H9 (cell line): Measurements from ENCODE around the gene MTCL1. TPM values are rescaled to one million over a fixed set of nuclear protein-coding genes. Genes with fewer than 3 reads are reported as not detected.

ENCODE experiments used
- DNase-seq: peaks from one replicate; pipeline ENCODE4 v3.0.0-alpha.2; 2017
- H2AFZ ChIP-seq: one replicate; pipeline ENCODE4 v1.6.1; 2013; ENCODE audit warnings: mild to moderate bottlenecking, low read length, control low read depth, moderate library complexity
- H2AK5ac ChIP-seq: 2 replicates; pipeline ENCODE4 v1.6.1; 2013; ENCODE audit warnings: low read length, control low read depth, mixed read lengths; ENCODE audit not compliant: insufficient read length
- H2BK120ac ChIP-seq: one replicate; pipeline ENCODE4 v1.6.1; 2013; ENCODE audit warnings: low read depth, mild to moderate bottlenecking, low read length, control low read depth, inconsistent platforms; ENCODE audit not compliant: poor library complexity, severe bottlenecking
- H2BK12ac ChIP-seq: 2 replicates; pipeline ENCODE4 v1.6.1; 2013; ENCODE audit warnings: low read length, control low read depth, mixed read lengths, low read depth; ENCODE audit not compliant: insufficient read length
- H2BK15ac ChIP-seq: 2 replicates; pipeline ENCODE4 v1.6.1; 2013; ENCODE audit warnings: low read depth, low read length, control low read depth
- H2BK20ac ChIP-seq: one replicate; pipeline ENCODE4 v1.6.1; 2013; ENCODE audit warnings: low read depth, mild to moderate bottlenecking, low read length, control low read depth, inconsistent platforms; ENCODE audit not compliant: poor library complexity, severe bottlenecking
- H2BK5ac ChIP-seq: 2 replicates; pipeline ENCODE4 v1.6.1; 2013; ENCODE audit warnings: low read length, control low read depth, mixed read lengths; ENCODE audit not compliant: insufficient read length
- H3K14ac ChIP-seq: 2 replicates; pipeline ENCODE4 v1.6.1; 2013; ENCODE audit warnings: low read length, control low read depth; ENCODE audit not compliant: insufficient read depth
- H3K18ac ChIP-seq: 2 replicates; pipeline ENCODE4 v1.6.1; 2013; ENCODE audit warnings: low read depth, mild to moderate bottlenecking, mixed read lengths, low read length, control low read depth; ENCODE audit not compliant: insufficient read length
- H3K23ac ChIP-seq: 2 replicates; pipeline ENCODE4 v1.6.1; 2013; ENCODE audit warnings: low read length, control low read depth, mixed read lengths, low read depth; ENCODE audit not compliant: insufficient read length
- H3K23me2 ChIP-seq: 2 replicates; pipeline ENCODE4 v1.6.1; 2013; ENCODE audit warnings: low read depth, mild to moderate bottlenecking, mixed read lengths, low read length, control low read depth; ENCODE audit not compliant: insufficient read length, poor library complexity, severe bottlenecking
- H3K27ac ChIP-seq: 2 replicates; pipeline ENCODE4 v1.5.1; 2013; ENCODE audit warnings: low read length, control low read depth, mixed read lengths, low read depth; ENCODE audit not compliant: insufficient read length
- H3K27me3 ChIP-seq: 2 replicates; pipeline ENCODE4 v1.6.1; 2013; ENCODE audit warnings: low read length, control low read depth, inconsistent platforms; ENCODE audit not compliant: insufficient read depth
- H3K4ac ChIP-seq: 2 replicates; pipeline ENCODE4 v1.6.1; 2013; ENCODE audit warnings: low read depth, mild to moderate bottlenecking, control low read depth, inconsistent platforms, low read length, moderate library complexity
- H3K4me1 ChIP-seq: 2 replicates; pipeline ENCODE4 v1.6.1; 2013; ENCODE audit warnings: low read length, control low read depth, inconsistent platforms; ENCODE audit not compliant: insufficient read depth
- H3K4me2 ChIP-seq: 2 replicates; pipeline ENCODE4 v1.6.1; 2013; ENCODE audit warnings: low read length, control low read depth, mixed read lengths; ENCODE audit not compliant: insufficient read length, insufficient read depth
- H3K56ac ChIP-seq: 2 replicates; pipeline ENCODE4 v1.6.1; 2013; ENCODE audit warnings: low read depth, mild to moderate bottlenecking, mixed read lengths, low read length, control low read depth; ENCODE audit not compliant: insufficient read length
- H3K79me1 ChIP-seq: 2 replicates; pipeline ENCODE4 v1.6.1; 2013; ENCODE audit warnings: low read depth, mild to moderate bottlenecking, moderate library complexity, low read length, control low read depth, inconsistent platforms; ENCODE audit not compliant: insufficient read depth, poor library complexity, severe bottlenecking
- H3K79me2 ChIP-seq: 2 replicates; pipeline ENCODE4 v1.6.1; 2013; ENCODE audit warnings: low read length, control low read depth, inconsistent platforms; ENCODE audit not compliant: insufficient read depth
- H3K9ac ChIP-seq: 2 replicates; pipeline ENCODE4 v1.6.1; 2013; ENCODE audit warnings: low read length, control low read depth, mixed read lengths; ENCODE audit not compliant: insufficient read length; ENCODE audit errors: extremely low read depth
- H3K9me3 ChIP-seq: one replicate; pipeline ENCODE4 v1.6.1; 2013; ENCODE audit warnings: low read depth, low read length, inconsistent platforms; ENCODE audit not compliant: control insufficient read depth
- H3T11ph ChIP-seq: one replicate; pipeline ENCODE4 v1.6.1; 2013; ENCODE audit warnings: mild to moderate bottlenecking, low read length, control low read depth, inconsistent platforms
- H4K20me1 ChIP-seq: one replicate; pipeline ENCODE4 v1.6.1; 2013; ENCODE audit not compliant: control insufficient read depth, insufficient read length, insufficient read depth
- H4K5ac ChIP-seq: 2 replicates; pipeline ENCODE4 v1.6.1; 2013; ENCODE audit warnings: low read depth, mild to moderate bottlenecking, mixed read lengths, low read length, control low read depth; ENCODE audit not compliant: insufficient read length
- H4K8ac ChIP-seq: replicated peaks from 2 replicates; pipeline ENCODE4 v1.6.1; 2013; ENCODE audit warnings: low read length, control low read depth, mixed read lengths, low read depth; ENCODE audit not compliant: insufficient read length
- H4K91ac ChIP-seq: 2 replicates; pipeline ENCODE4 v1.6.1; 2013; ENCODE audit warnings: low read depth, mild to moderate bottlenecking, moderate library complexity, mixed read lengths, low read length, control low read depth; ENCODE audit not compliant: insufficient read length
- H3K27ac Mint-ChIP-seq, 3 experiments: 2 replicates in 2 of 3; 3 replicates in 1 of 3; pipeline ENCODE4 v1.8.0; 2020 to 2021; ENCODE audit warnings: mixed read lengths in 3 of 3, mild to moderate bottlenecking in 1 of 3, moderate library complexity in 1 of 3
- H3K27me3 Mint-ChIP-seq: 2 replicates; pipeline ENCODE4 v1.8.0; 2021; ENCODE audit warnings: low read depth, mild to moderate bottlenecking, moderate library complexity, mixed read lengths
- H3K36me3 Mint-ChIP-seq, 3 experiments: 2 replicates in 2 of 3; 3 replicates in 1 of 3; pipeline ENCODE4 v1.8.0; 2020 to 2021; ENCODE audit warnings: low read depth in 3 of 3, mixed read lengths in 3 of 3; ENCODE audit not compliant: insufficient read depth in 1 of 3
- H3K4me1 Mint-ChIP-seq, 2 experiments: 2 replicates each; pipeline ENCODE4 v1.8.0; 2020; ENCODE audit warnings: mixed read lengths in 2 of 2
- H3K4me3 Mint-ChIP-seq, 2 experiments: 2 replicates in 1 of 2; 3 replicates in 1 of 2; pipeline ENCODE4 v1.8.0; 2020 to 2021; ENCODE audit warnings: mild to moderate bottlenecking in 2 of 2, mixed read lengths in 2 of 2, moderate library complexity in 1 of 2
- H3K9me3 Mint-ChIP-seq, 2 experiments: 2 replicates in 1 of 2; 3 replicates in 1 of 2; pipeline ENCODE4 v1.8.0; 2020; ENCODE audit warnings: mild to moderate bottlenecking in 2 of 2, mixed read lengths in 2 of 2, moderate library complexity in 1 of 2
- CTCF ChIP-seq: fragments of 200-600 bp; sonication (generic); conservative IDR thresholded peaks from 3 replicates; pipeline ENCODE4 v1.8.0; 2021; ENCODE audit warnings: antibody characterized with exemption, mild to moderate bottlenecking
- WGBS: extraction: QIAGEN DNeasy Blood & Tissue Kit; methylation state at CpG from one replicate; pipeline ENCODE4 v1.1.7; 2013; ENCODE audit warnings: missing lambda C conversion rate, low lambda C conversion rate, mixed read lengths; ENCODE audit not compliant: insufficient read length; ENCODE audit errors: extremely low coverage; 5-methylcytosine and 5-hydroxymethylcytosine counted together
- total RNA-seq: library from RNA; stranded (reverse); gene quantifications from 2 replicates; pipeline ENCODE4 v1.2.1, GENCODE V29; 2021

MTCL1 gene
- total RNA-seq, 1 experiment from 2014 or later: 50.7 TPM

GRCh38 chr18:8825273-8825672 is 119.9 kb downstream of the MTCL1 start:
- WGBS: no CpG with 5 or more reads among the region's 13 CpGs

More at GRCh38 chr18:8825273-8825672, 119.9 kb downstream of the MTCL1 start:
- Histone ChIP-seq H2AFZ (no peak overlapping the region), H3K79me1 (no peaks in the 10 kb centered on the region), H3K9me3 (no peaks in the 10 kb centered on the region), H4K20me1 (no peaks in the 10 kb centered on the region), H3T11ph (no peak overlapping the region), H2BK120ac (no peak overlapping the region), H3K56ac (no peak overlapping the region), H4K8ac (no peak overlapping the region), H3K27ac (no peak overlapping the region), H3K4ac (no peak overlapping the region), H3K4me2 (no peak overlapping the region), H2AK5ac (no peak overlapping the region), H3K18ac (no peak overlapping the region), H4K5ac (no peak overlapping the region), H3K23ac (no peak overlapping the region), H3K27me3 (no peaks in the 10 kb centered on the region), H3K9ac (no peak overlapping the region), H2BK12ac (no peak overlapping the region), H4K91ac (no peak overlapping the region), H2BK5ac (no peak overlapping the region), H3K4me1 (no peaks in the 10 kb centered on the region; the same call in 1 of the 2 replicates), H3K14ac (no peak overlapping the region; the same call in 1 of the 2 replicates), H2BK20ac (no peak overlapping the region), H2BK15ac (no peak overlapping the region), H3K23me2 (no peaks in the 10 kb centered on the region), H3K79me2 (no peaks in the 10 kb centered on the region)
- peaks cover 17 to 28% of the 10 kb centered on the region in 2 experiments for H3K4me1 Mint-ChIP-seq
- H3K36me3 Mint-ChIP-seq: peaks cover 21 to 60% (median 57%) of the 10 kb centered on the region in 3 experiments; a peak in 6 of 7 replicates
- H3K27me3 Mint-ChIP-seq: no peaks in the 10 kb centered on the region
- H3K9me3 Mint-ChIP-seq: no peaks in the 10 kb centered on the region; a peak in 1 of 5 replicates
- no peak overlapping the region; a peak in 2 of 7 replicates for H3K27ac Mint-ChIP-seq
- no peak overlapping the region for H3K4me3 Mint-ChIP-seq
- TF ChIP-seq CTCF: no peak
- DNase-seq: no peak
